HG03159 (cell line): Measurements from ENCODE around the gene DNTT.
A peak's percentile ranks its signal among the peaks of the same experiment; 100 is the strongest.

Experiments
- ATAC-seq: cut with Tn5 transposase; IDR thresholded peaks from one replicate; pipeline ENCODE4 v1.9.1; 2021; ENCODE audit warnings: mild to moderate bottlenecking, moderate library complexity; ENCODE audit not compliant: unreplicated experiment

DNTT gene

DNA sequence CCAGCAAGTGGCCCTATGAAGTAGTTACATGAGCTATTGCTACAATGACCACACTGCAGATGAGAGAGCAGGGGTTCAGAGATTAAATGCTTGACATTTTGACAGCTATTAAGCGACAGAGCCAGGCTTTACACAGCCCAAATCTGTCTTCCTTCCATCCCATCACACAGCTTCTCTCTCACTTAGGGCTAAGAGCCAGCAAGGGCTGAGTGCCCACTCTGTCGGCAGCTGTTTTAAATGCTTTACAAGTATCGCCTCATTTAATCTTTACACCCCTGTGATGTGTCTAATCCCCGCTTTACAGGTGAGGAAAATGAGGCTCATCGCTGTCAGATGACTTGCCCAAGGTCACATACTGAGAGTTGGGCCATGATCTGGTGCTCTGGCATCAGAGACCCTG, 69.8 kb downstream of the DNTT start:
- no peak for ATAC-seq

DNA sequence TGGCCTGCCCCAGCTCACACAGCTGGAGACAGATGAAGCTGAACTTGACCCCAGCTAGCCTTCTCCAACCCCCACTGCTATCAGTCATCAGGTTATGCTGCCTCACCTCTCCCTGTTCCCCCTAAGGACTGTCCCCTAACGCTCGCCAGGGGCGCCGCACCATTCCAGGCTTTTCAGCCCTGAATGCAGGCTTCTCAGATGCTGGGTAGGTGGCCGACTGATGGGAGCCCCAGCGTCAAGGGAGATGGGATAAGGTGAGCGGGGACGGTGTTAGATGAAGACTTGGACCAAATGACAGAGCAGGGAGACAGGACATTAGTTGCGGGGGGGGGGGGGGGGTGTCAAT, 70.4 kb downstream of the DNTT start:
- no peak for ATAC-seq

DNA sequence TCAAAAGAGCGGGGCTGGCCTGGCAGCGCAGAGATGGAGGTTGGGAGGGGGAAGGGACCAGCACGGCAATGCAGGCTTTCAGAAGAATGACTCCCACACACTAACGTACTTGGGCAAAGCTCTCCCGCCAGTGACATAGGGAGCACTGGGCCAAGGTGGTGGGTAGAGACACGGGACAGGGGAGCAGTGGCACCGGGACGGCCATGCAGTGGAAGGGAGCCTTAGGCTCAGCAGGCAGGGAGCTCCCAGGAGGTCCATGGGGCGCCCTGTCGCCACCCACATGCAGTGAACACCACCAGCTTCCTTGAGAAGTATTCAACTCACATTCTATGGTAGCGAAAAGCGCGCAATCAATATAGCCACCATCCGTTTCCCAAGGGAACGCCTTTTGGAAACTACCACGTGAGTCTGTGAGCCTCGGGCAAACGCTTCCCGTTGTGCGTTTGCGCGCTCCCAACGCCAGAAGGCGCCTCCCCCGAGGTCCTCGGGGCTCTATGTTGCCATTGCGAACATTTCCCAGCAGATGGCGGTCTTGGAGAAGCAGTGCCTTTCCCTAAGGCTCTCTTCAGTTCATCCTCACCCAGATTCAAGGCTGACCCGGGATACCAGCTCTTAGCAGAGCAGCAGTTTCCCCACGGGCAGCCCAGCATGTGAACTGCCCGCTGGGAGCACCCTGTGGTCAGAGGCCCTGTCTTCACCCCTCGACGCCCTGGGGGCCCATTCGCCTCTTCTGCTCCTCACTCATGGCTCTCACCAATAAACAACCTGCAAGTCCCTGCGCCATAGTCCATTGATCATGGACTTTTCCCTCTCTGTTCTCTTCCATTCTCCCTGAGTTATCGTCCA, 71.0 kb downstream of the DNTT start:
- peak; percentile 75 for ATAC-seq

DNA sequence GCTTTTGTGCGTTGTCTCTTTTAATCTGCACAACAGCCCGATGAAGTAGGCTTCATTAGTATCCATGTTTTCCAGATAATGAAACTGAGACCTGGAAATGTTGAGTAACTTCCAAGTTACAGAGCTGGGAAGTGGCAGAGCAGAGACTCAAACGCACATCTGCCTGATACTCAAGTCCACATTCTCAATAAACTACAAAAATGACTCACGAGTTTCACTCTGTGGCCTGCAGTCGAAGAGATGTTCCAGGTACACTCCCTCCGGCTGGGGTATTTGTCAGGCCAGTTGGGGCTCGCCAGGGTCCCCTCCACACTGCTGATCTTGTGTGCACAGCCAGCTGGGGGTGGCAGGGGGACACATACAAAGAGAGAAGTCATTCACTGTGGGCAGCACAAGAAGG, 72.2 kb downstream of the DNTT start:
- no peak for ATAC-seq

DNA sequence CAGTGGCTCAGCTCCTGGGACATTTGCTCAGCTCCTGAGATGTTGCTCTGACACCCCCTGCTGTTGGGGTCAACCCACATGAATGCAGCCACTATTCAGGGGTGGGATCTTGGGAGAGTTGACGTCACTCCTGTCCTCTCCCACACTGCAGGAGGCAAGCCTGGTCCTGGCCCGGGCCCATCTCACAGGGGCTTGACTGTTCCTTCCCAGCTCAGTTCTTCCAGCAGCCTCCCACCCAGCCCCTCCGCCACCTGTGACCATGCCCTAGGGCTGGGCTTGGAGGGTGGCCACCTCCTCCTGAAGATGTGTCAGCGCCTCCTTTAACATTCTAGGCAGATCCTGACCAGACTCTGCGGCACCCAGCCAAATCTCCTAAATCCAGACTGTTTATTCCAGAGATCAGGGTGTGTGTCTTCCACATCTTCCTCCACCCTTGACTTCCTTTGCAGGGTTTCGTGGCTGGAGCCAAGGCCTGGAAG, 73.6 kb downstream of the DNTT start:
- ATAC-seq, result no peak

DNA sequence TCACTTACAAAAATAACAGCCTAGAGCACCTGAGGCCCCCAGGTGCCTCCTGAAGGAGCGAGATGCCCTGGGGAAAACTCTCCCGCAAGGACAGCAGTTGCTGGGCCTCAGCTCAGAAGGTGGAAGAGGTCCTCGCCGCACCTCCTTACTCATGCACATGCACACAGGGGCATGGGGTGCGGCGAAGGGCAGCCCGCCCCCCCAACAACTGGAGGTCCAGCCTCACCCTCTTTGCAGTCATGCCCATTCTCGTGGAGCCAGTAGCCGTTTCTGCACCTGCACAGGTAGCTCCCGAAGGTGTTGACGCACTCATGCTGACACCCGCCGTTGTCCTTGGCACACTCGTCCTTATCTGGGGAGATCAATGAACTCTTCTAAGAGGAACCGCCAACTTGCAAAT, 74.5 kb downstream of the DNTT start:
- no peak for ATAC-seq

DNA sequence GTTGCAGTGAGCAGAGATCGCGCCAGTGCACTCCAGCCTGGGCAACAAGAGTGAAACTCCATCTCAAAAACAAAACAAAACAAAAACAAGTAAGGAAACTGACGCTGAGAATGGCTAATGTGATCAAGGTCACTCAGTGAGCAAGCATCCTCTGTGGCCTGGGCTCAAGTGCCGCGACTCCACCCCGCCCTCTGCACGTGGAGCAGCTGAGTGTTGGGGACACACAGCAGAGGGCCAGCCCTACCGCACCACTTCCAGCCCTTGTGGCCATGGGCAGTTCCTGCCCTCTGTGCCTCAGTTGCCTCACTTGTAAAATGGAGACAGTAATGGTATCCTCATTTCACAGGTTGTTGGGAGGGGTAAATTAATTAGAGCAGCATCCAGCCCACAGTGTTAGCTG, 75.5 kb downstream of the DNTT start:
- ATAC-seq, result no peak

DNA sequence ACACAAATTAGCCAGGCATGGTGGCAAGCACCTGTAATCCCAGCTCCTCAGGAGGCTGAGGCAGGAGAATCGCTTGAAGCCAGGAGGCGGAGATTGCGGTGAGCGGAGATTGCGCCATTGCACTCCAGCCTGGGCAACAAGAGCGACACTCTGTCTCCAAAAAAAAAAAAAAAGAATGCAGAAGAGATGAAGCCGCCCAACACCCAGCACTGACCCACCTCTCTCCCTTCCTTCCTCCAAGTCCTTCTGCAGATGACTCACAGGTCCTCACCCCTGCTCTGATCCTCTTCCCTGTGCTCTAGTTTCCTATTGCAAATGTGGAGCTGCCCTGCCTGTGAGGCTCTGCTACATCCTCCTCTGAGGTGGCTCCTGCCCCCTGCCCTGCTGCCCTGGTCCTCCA, 76.6 kb downstream of the DNTT start:
- ATAC-seq, result no peak

DNA sequence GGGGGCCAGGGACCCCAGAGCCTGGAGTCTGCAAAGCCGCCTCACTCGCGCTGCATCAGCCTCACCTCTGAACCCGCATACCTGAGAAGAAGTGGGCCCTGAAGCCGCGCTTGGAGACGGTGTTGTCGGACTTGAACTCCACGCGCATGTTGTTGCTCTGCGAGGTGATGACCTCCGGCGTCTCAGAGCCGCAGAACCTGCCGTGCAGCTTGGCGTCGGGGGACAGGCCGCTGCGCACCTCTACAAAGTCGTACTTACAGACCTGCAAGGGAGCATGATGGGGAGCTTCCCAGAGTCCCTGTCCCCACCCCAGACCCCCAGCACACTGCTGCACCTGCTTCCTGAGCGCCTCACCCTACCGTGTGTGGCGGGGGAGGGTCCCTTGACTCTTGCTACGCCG, 80.3 kb downstream of the DNTT start:
- no peak for ATAC-seq

DNA sequence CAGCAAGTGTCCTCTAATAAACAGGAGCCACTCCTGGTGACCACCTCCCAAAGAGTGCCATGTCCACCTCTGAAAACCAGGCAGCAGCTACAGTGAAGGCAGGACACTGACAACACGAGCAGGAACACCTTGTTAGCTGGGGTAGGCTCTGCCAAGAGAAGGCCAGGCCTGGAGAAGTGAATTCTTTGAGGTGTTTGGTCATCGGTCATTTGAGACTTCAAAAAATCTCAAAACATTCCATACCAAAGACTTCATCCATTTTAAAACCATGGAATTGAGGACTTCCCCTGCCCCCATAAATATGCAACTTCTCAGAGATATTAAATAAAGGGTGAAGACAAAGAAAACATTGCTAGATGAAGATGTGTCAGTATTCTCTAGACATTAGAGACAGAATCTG, 82.9 kb downstream of the DNTT start:
- ATAC-seq, result no peak

DNA sequence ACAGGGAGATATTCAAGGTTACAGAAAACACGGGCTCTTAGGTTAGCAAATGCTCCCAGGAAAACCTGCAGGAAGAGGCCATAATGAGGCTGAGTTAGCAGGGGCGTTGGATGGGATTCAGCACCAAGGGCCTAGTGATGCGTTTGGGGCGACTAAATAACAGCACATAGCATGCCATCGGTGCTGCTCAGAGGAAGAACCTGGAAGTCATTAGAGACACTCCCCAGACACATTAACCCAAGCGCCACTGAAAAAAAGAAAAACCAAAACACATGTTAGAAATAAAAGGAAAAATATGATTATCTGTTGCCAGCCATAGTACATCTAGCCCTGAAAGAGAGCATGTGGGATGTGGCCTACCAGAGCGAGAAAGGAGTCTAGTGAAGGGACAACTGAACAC, 83.4 kb downstream of the DNTT start:
- ATAC-seq, result no peak
